ENCODE measurements around the gene MMP20.

MMP20 gene

GRCh38 chr11:102622258-102622657 is 2.9 kb downstream of the MMP20 start:
- no peak for DNase-seq

- DNase-seq = no peak
Observed at GRCh38 chr11:102620818-102621561, 4.1 kb downstream of the MMP20 start.

- no peak for DNase-seq
Observed at GRCh38 chr11:102620179-102620578, 5.0 kb downstream of the MMP20 start.

GRCh38 chr11:102617466-102618008 is 7.6 kb downstream of the MMP20 start:
- no peak for DNase-seq

GRCh38 chr11:102615894-102616432 is 9.2 kb downstream of the MMP20 start:
- no peak for DNase-seq

- no peak for DNase-seq
Observed at GRCh38 chr11:102615077-102615893, 9.8 kb downstream of the MMP20 start.

- DNase-seq = no peak
Observed at GRCh38 chr11:102614485-102614884, 10.6 kb downstream of the MMP20 start.

GRCh38 chr11:102614031-102614430 is 11.1 kb downstream of the MMP20 start:
- DNase-seq = no peak

GRCh38 chr11:102613450-102613849 is 11.7 kb downstream of the MMP20 start:
- DNase-seq = no peak

GRCh38 chr11:102611291-102611690 is 13.8 kb downstream of the MMP20 start:
- DNase-seq = no peak

GRCh38 chr11:102610200-102610599 is 14.9 kb downstream of the MMP20 start:
- no peak for DNase-seq

- DNase-seq = no peak
Observed at GRCh38 chr11:102608699-102609098, 16.4 kb downstream of the MMP20 start.

GRCh38 chr11:102604875-102605274 is 20.3 kb downstream of the MMP20 start:
- DNase-seq = no peak

- no peak for DNase-seq
Observed at GRCh38 chr11:102604011-102604410, 21.1 kb downstream of the MMP20 start.

GRCh38 chr11:102603576-102603975 is 21.6 kb downstream of the MMP20 start:
- no peak for DNase-seq

- DNase-seq = no peak
Observed at GRCh38 chr11:102603091-102603490, 22.0 kb downstream of the MMP20 start.

- no peak for DNase-seq
Observed at GRCh38 chr11:102600666-102601065, 24.5 kb downstream of the MMP20 start.

- no peak for DNase-seq
Observed at GRCh38 chr11:102599642-102600261, 25.4 kb downstream of the MMP20 start.

GRCh38 chr11:102598272-102598671 is 26.9 kb downstream of the MMP20 start:
- no peak for DNase-seq

- DNase-seq = no peak
Observed at GRCh38 chr11:102596578-102596977, 28.6 kb downstream of the MMP20 start.

GRCh38 chr11:102592634-102593581 is 32.2 kb downstream of the MMP20 start:
- DNase-seq = no peak

- DNase-seq = no peak
Observed at GRCh38 chr11:102592131-102592530, 33.0 kb downstream of the MMP20 start.

Data from NCI-H524 treated with DMSO at 0.1 percent for 48 hours (cell line).